C4-2B (cell line): ENCODE data around the gene BMPR2.

Experiments used
- ZFX ChIP-seq: fragments of 450-650 bp; IDR thresholded peaks from 2 replicates; pipeline ENCODE4 v1.6.1; 2017
- TF ChIP-seq, protein P1 (sequence below): fragments of 450-650 bp; conservative IDR thresholded peaks from 2 replicates; pipeline ENCODE4 v1.5.1; 2017; ENCODE audit warnings: mild to moderate bottlenecking

GRCh38 chr2:202521470-202521869, 145.3 kb downstream of the BMPR2 start:
- TF ChIP-seq, protein P1, sequence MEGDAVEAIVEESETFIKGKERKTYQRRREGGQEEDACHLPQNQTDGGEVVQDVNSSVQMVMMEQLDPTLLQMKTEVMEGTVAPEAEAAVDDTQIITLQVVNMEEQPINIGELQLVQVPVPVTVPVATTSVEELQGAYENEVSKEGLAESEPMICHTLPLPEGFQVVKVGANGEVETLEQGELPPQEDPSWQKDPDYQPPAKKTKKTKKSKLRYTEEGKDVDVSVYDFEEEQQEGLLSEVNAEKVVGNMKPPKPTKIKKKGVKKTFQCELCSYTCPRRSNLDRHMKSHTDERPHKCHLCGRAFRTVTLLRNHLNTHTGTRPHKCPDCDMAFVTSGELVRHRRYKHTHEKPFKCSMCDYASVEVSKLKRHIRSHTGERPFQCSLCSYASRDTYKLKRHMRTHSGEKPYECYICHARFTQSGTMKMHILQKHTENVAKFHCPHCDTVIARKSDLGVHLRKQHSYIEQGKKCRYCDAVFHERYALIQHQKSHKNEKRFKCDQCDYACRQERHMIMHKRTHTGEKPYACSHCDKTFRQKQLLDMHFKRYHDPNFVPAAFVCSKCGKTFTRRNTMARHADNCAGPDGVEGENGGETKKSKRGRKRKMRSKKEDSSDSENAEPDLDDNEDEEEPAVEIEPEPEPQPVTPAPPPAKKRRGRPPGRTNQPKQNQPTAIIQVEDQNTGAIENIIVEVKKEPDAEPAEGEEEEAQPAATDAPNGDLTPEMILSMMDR = no peak
- no peak for TF ChIP-seq ZFX
